Measurements from ENCODE around the gene LACC1.

GRCh38 chr13:43865892-43866291 is 13.8 kb upstream of the LACC1 start:
- no peak for TF ChIP-seq EP300 (IDR thresholded peaks at IDR 0.05)
- TF ChIP-seq, protein P1, sequence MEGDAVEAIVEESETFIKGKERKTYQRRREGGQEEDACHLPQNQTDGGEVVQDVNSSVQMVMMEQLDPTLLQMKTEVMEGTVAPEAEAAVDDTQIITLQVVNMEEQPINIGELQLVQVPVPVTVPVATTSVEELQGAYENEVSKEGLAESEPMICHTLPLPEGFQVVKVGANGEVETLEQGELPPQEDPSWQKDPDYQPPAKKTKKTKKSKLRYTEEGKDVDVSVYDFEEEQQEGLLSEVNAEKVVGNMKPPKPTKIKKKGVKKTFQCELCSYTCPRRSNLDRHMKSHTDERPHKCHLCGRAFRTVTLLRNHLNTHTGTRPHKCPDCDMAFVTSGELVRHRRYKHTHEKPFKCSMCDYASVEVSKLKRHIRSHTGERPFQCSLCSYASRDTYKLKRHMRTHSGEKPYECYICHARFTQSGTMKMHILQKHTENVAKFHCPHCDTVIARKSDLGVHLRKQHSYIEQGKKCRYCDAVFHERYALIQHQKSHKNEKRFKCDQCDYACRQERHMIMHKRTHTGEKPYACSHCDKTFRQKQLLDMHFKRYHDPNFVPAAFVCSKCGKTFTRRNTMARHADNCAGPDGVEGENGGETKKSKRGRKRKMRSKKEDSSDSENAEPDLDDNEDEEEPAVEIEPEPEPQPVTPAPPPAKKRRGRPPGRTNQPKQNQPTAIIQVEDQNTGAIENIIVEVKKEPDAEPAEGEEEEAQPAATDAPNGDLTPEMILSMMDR (IDR thresholded peaks at IDR 0.05) = no peak
- no peak for TF ChIP-seq POLR2A (IDR thresholded peaks at IDR 0.05)
